ENCODE measurements around the gene GRID1.
"Not testable (repeated sequence)": the region's sequence is repeated elsewhere in the genome, so short reads cannot be mapped to it uniquely, and the experiment has no call there.

GRID1 gene

GRCh38 chr10:86107611-86108310 is 258.8 kb downstream of the GRID1 start:
- DNase-seq (ENCODE audit: low read depth): not testable (repeated sequence)

- no peak for DNase-seq (ENCODE audit: low read depth)
These were observed 259.5 kb downstream of the GRID1 start for GRCh38 chr10:86107131-86107530.

- DNase-seq (ENCODE audit: low read depth): no peak
These were observed 260.0 kb downstream of the GRID1 start for GRCh38 chr10:86106616-86107015.

GRCh38 chr10:86105640-86106039 is 261.0 kb downstream of the GRID1 start:
- DNase-seq (ENCODE audit: low read depth): no peak

GRCh38 chr10:86105181-86105580 is 261.4 kb downstream of the GRID1 start:
- DNase-seq (ENCODE audit: low read depth): no peak

- no peak for DNase-seq (ENCODE audit: low read depth)
These were observed 261.9 kb downstream of the GRID1 start for GRCh38 chr10:86104611-86105145.

GRCh38 chr10:86104156-86104555 is 262.4 kb downstream of the GRID1 start:
- DNase-seq (ENCODE audit: low read depth): no peak

GRCh38 chr10:86103391-86104101 is 263.0 kb downstream of the GRID1 start:
- no peak for DNase-seq (ENCODE audit: low read depth)

- no peak for DNase-seq (ENCODE audit: low read depth)
These were observed 264.1 kb downstream of the GRID1 start for GRCh38 chr10:86102451-86102850.

GRCh38 chr10:86102031-86102430 is 264.6 kb downstream of the GRID1 start:
- DNase-seq (ENCODE audit: low read depth): no peak

GRCh38 chr10:86100581-86101061 is 266.0 kb downstream of the GRID1 start:
- DNase-seq (ENCODE audit: low read depth): no peak

GRCh38 chr10:86099542-86100334 is 266.9 kb downstream of the GRID1 start:
- no peak for DNase-seq (ENCODE audit: low read depth)

GRCh38 chr10:86098187-86098881 is 268.3 kb downstream of the GRID1 start:
- DNase-seq (ENCODE audit: low read depth): no peak

GRCh38 chr10:86095061-86095460 is 271.5 kb downstream of the GRID1 start:
- DNase-seq (ENCODE audit: low read depth): not testable (repeated sequence)

GRCh38 chr10:86092311-86092710 is 274.3 kb downstream of the GRID1 start:
- not testable (repeated sequence) for DNase-seq (ENCODE audit: low read depth)

GRCh38 chr10:86091216-86091615 is 275.4 kb downstream of the GRID1 start:
- no peak for DNase-seq (ENCODE audit: low read depth)

GRCh38 chr10:86090807-86091206 is 275.8 kb downstream of the GRID1 start:
- no peak for DNase-seq (ENCODE audit: low read depth)

GRCh38 chr10:86087716-86088115 is 278.9 kb downstream of the GRID1 start:
- no peak for DNase-seq (ENCODE audit: low read depth)

GRCh38 chr10:86086418-86086817 is 280.2 kb downstream of the GRID1 start:
- no peak for DNase-seq (ENCODE audit: low read depth)

- DNase-seq (ENCODE audit: low read depth): no peak
These were observed 280.9 kb downstream of the GRID1 start for GRCh38 chr10:86085686-86086085.

- DNase-seq (ENCODE audit: low read depth): no peak
These were observed 281.5 kb downstream of the GRID1 start for GRCh38 chr10:86085136-86085535.

- no peak for DNase-seq (ENCODE audit: low read depth)
These were observed 282.0 kb downstream of the GRID1 start for GRCh38 chr10:86084585-86084984.
